Activated T-cell treated with anti-CD3 and anti-CD28 coated beads, Interleukin-2, amount 50 U/mL, for 4 hours (primary cell): ENCODE data around the gene DOK6. TPM values are rescaled to one million over a fixed set of nuclear protein-coding genes. Genes with fewer than 3 reads are reported as not detected.
"Not testable (repeated sequence)": the region's sequence is repeated elsewhere in the genome, so short reads cannot be mapped to it uniquely, and the experiment has no call there.

ENCODE experiments used
- ATAC-seq, 2 donors: fragments of 200-7000 bp; cut with Tn5 transposase; one replicate each; pipeline ENCODE4 v1.10.0; 2021
- DNase-seq: peaks from one replicate; pipeline ENCODE4 v3.0.0-alpha.2; 2020
- H3K27me3 Mint-ChIP-seq: one replicate; pipeline ENCODE4 v1.8.0; 2021; ENCODE audit warnings: low read depth, mixed read lengths
- H3K36me3 Mint-ChIP-seq: one replicate; pipeline ENCODE4 v1.8.0; 2022; ENCODE audit warnings: mixed read lengths; ENCODE audit not compliant: insufficient read depth
- H3K4me1 Mint-ChIP-seq: one replicate; pipeline ENCODE4 v1.8.0; 2021; ENCODE audit warnings: low read depth, mixed read lengths
- H3K4me3 Mint-ChIP-seq: one replicate; pipeline ENCODE4 v1.8.0; 2021; ENCODE audit warnings: mild to moderate bottlenecking, moderate library complexity, mixed read lengths
- H3K9me3 Mint-ChIP-seq: one replicate; pipeline ENCODE4 v1.8.0; 2021; ENCODE audit warnings: mixed read lengths
- total RNA-seq, 3 donors: library from RNA; stranded (reverse); gene quantifications; one replicate each; pipeline ENCODE4 v1.2.1, GENCODE V29; 2021

DOK6 gene
- total RNA-seq, 3 donors from 2014 or later = 0.03 TPM; not detected in 2

DNA sequence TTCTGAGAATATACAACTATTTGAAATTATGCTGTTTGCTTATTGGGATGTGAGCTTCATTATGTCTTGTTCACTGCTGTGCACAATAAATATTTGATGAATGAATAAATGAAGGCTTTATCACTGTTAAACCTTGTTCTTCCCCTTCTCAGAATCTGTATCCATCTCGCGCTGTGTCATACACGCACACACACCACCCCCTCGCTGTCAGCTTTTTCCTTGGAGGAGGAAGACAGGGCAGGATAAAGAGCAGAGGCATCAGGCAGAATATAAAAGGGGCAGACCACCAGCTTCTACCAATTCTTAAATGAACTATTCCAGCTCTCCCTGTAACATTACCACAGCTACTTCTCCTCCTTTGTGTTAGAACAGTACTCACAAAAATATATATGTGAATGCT lies 472.0 kb downstream of the DOK6 start:
- H3K4me3 Mint-ChIP-seq = no peak overlapping the region

DNA sequence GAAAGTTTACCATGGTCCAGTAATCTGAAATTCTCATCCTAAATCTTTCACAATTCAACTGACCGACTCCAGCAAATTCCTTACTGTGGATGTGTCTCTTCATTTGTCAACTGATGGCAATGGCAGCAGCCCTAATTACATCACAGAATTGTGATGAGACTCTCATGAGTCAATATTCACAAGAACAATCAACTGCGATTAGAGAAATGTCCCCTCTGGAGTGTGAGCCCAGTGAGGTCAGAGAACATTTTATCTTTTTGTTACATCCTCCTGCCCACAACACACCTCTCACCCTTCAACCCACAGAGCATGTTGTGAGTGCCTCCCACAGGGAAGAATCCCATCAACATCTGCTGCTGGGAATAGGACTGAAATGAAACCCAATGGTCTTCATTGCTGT lies 473.4 kb downstream of the DOK6 start:
- no peak overlapping the region for H3K4me3 Mint-ChIP-seq
- H3K27me3 Mint-ChIP-seq = no peaks in the 10 kb centered on the region
- no peaks in the 10 kb centered on the region for H3K9me3 Mint-ChIP-seq
- DNase-seq (no peak), ATAC-seq (no peak)
- peaks cover 38% of the 10 kb centered on the region for H3K36me3 Mint-ChIP-seq
- peaks cover 31% of the 10 kb centered on the region for H3K4me1 Mint-ChIP-seq

More for the DNA sequence above, 472.0 kb downstream of the DOK6 start:
- H3K4me1 Mint-ChIP-seq = peaks cover 25% of the 10 kb centered on the region
- no peaks in the 10 kb centered on the region for H3K27me3 Mint-ChIP-seq
- no peak for DNase-seq
- ATAC-seq = no peak
- no peaks in the 10 kb centered on the region for H3K9me3 Mint-ChIP-seq
- peaks cover 36% of the 10 kb centered on the region for H3K36me3 Mint-ChIP-seq

- Mint-ChIP-seq H3K9me3 (no peaks in the 10 kb centered on the region), H3K4me1 (peaks cover 43% of the 10 kb centered on the region), H3K4me3 (no peak overlapping the region), H3K27me3 (no peaks in the 10 kb centered on the region), H3K36me3 (peaks cover 43% of the 10 kb centered on the region)
- no peak for DNase-seq
- ATAC-seq = peak in 1 of 2 donors; percentile 18
Observed at GRCh38 chr18:69876490-69876889, 475.8 kb downstream of the DOK6 start.

- no peak for ATAC-seq
- H3K36me3 Mint-ChIP-seq = peaks cover 38% of the 10 kb centered on the region
- peaks cover 47% of the 10 kb centered on the region for H3K4me1 Mint-ChIP-seq
Observed at GRCh38 chr18:69878213-69878933, 477.7 kb downstream of the DOK6 start.

DNA sequence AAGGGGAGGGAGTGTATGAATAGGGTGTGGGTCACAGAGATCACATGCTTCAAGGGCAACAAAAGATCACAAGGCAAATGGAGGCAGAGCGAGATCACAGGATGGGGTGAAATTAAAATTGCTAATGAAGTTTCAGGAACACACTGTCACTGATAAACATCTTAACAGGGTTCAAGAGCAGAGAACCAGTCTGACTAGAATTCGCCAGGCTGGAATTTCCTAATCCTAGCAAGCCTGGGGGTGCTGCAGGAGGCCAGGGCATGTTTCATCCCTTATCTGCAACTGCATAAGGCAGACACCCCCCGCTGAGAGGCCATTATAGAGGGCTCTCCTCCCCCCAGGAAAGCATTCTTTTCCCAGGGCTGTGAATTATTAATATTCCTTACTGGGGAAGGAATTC lies 478.4 kb downstream of the DOK6 start:
- H3K4me1 Mint-ChIP-seq = peaks cover 51% of the 10 kb centered on the region
- peaks cover 37% of the 10 kb centered on the region for H3K36me3 Mint-ChIP-seq
- not testable (repeated sequence) for H3K27me3 Mint-ChIP-seq, DNase-seq, H3K9me3 Mint-ChIP-seq, ATAC-seq, H3K4me3 Mint-ChIP-seq

More at GRCh38 chr18:69878213-69878933, 477.7 kb downstream of the DOK6 start:
- Mint-ChIP-seq H3K27me3 (no peaks in the 10 kb centered on the region), H3K9me3 (no peaks in the 10 kb centered on the region), H3K4me3 (no peak overlapping the region)
- DNase-seq = no peak

DNA sequence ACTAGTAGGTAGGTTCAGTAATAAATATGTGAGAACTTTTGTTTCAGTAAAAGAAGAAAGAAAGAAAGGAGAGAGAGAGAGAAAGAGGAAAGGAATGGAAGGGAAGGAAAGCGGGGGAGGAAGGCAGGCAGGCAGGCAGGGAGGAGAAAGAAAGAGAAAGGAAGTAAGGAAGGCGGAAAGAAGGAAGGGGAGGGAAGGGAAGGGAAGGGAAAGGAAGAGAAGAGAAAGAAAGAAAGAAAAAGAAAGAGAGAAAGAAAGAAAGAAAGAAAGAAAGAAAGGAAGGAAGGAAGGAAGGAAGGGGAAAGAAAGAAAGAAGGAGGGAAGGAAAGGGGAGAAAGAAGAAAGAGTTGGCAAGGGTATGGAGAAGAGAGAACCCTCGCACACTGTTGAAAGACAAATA lies 479.4 kb downstream of the DOK6 start:
- Mint-ChIP-seq H3K27me3 (no peaks in the 10 kb centered on the region), H3K36me3 (peaks cover 35% of the 10 kb centered on the region), H3K9me3 (no peaks in the 10 kb centered on the region), H3K4me3 (no peak overlapping the region), H3K4me1 (peaks cover 53% of the 10 kb centered on the region)
- no peak for ATAC-seq
- no peak for DNase-seq

GRCh38 chr18:69882965-69883668 lies 482.4 kb downstream of the DOK6 start:
- Mint-ChIP-seq H3K27me3 (no peaks in the 10 kb centered on the region), H3K4me1 (peaks cover 64% of the 10 kb centered on the region), H3K4me3 (no peak overlapping the region), H3K36me3 (peaks cover 37% of the 10 kb centered on the region), H3K9me3 (no peaks in the 10 kb centered on the region)
- DNase-seq = no peak
- peak in 1 of 2 donors; percentile 33 for ATAC-seq

GRCh38 chr18:69883781-69884180 lies 483.1 kb downstream of the DOK6 start:
- H3K4me1 Mint-ChIP-seq = peaks cover 66% of the 10 kb centered on the region
- H3K4me3 Mint-ChIP-seq = no peak overlapping the region
- ATAC-seq = no peak

DNA sequence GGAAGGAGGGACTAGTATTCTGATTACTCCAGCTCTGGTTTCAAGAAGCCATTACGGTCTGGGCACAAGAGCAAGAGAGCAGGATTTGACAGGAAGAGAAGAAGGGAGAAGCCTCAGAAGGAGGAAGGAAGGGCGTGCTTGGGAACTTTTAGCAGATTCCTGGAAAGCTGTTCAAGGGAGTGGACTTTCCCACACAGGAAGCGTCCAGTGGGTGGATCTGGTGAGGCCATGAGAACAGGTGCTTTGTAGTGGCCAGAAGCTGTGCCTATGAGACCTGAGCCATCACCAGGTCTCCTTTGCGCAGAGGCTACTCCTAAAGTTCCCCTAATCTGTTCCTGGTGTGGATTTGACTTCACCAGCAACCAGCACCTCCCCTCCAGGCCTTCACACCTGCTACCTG lies 484.7 kb downstream of the DOK6 start:
- H3K36me3 Mint-ChIP-seq = peaks cover 28% of the 10 kb centered on the region
- peak overlapping the region; percentile 53 for H3K4me3 Mint-ChIP-seq
- ATAC-seq = no peak

More at GRCh38 chr18:69883781-69884180, 483.1 kb downstream of the DOK6 start:
- Mint-ChIP-seq H3K9me3 (no peaks in the 10 kb centered on the region), H3K36me3 (peaks cover 35% of the 10 kb centered on the region), H3K27me3 (no peaks in the 10 kb centered on the region)
- DNase-seq = no peak

DNA sequence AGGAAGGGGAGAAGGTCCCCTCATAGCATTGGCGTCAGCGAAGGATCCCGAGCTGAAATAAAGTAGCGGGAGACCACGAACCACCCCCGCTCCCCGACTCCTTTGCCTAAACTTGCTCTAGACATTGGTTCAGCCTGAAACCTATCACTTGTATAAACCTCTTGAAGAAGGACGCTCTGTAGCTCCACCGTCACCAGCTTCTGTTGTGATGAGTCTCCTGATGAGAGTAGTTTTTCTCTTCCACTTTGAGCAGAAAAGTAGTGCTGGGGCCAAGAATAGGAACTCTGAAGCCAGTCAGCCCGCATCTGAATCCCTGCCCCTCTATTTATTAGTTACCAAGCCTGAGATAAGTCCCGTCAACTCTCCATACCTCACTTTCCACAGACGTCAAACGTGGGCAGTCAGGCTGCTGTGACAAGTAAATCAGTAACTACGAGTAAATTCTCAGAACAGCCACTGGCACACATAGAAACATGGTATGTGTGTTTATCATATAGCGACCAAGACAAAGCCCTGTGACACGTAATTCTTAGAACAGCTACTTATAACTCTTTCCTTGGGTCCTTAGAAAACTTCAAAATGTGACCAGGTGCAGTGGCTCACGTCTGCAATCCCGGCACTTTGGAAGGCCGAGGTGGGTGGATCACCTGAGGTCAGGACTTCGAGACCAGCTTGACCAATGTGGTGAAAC lies 485.3 kb downstream of the DOK6 start:
- DNase-seq = peak; percentile 13
- H3K4me1 Mint-ChIP-seq = peaks cover 75% of the 10 kb centered on the region
- H3K36me3 Mint-ChIP-seq = peaks cover 34% of the 10 kb centered on the region
- H3K4me3 Mint-ChIP-seq = peak overlapping the region; percentile 53
- no peaks in the 10 kb centered on the region for H3K27me3 Mint-ChIP-seq
- H3K9me3 Mint-ChIP-seq = peaks cover 2% of the 10 kb centered on the region
- peak; percentile 68 to 70 for ATAC-seq

More for the DNA sequence above, 484.7 kb downstream of the DOK6 start:
- Mint-ChIP-seq H3K9me3 (no peaks in the 10 kb centered on the region), H3K27me3 (no peaks in the 10 kb centered on the region), H3K4me1 (peaks cover 69% of the 10 kb centered on the region)
- no peak for DNase-seq

GRCh38 chr18:69887256-69887655 lies 486.6 kb downstream of the DOK6 start:
- ATAC-seq (no peak), DNase-seq (no peak)
- peaks cover 10% of the 10 kb centered on the region for H3K9me3 Mint-ChIP-seq
- peaks cover 81% of the 10 kb centered on the region for H3K4me1 Mint-ChIP-seq
- H3K27me3 Mint-ChIP-seq = no peaks in the 10 kb centered on the region
- no peak overlapping the region for H3K4me3 Mint-ChIP-seq
- peaks cover 41% of the 10 kb centered on the region for H3K36me3 Mint-ChIP-seq

- H3K27me3 Mint-ChIP-seq = no peaks in the 10 kb centered on the region
- peaks cover 10% of the 10 kb centered on the region for H3K9me3 Mint-ChIP-seq
- ATAC-seq = peak; percentile 44 to 54
- DNase-seq = no peak
- H3K36me3 Mint-ChIP-seq = peaks cover 49% of the 10 kb centered on the region
- peak overlapping the region; percentile 5 for H3K4me3 Mint-ChIP-seq
- peaks cover 82% of the 10 kb centered on the region for H3K4me1 Mint-ChIP-seq
Observed at GRCh38 chr18:69889009-69889408, 488.3 kb downstream of the DOK6 start.

DNA sequence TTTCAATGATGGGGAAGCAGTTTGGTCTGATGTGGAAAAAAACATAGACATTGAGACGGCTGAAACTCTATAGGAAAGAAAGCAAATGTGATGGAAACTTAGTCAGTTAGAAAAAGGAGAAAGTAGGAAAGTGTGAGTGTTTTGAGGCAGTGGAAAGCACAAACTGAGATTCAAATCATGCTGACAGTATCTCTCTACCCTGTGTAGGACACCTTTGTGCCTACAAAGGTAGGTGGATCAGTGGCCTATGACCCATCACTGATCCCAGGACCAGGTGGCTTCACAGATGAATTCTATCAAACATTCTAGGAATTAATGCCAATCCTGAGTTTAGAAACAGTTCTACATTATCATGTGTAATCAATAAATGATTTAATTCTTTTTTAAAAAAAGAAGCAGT lies 489.9 kb downstream of the DOK6 start:
- H3K4me3 Mint-ChIP-seq = peak overlapping the region; percentile 16
- peaks cover 10% of the 10 kb centered on the region for H3K9me3 Mint-ChIP-seq
- ATAC-seq = peak; percentile 14 to 56
- no peak for DNase-seq
- no peaks in the 10 kb centered on the region for H3K27me3 Mint-ChIP-seq
- peaks cover 74% of the 10 kb centered on the region for H3K4me1 Mint-ChIP-seq
- peaks cover 46% of the 10 kb centered on the region for H3K36me3 Mint-ChIP-seq

- DNase-seq (no peak), ATAC-seq (no peak)
- Mint-ChIP-seq H3K27me3 (no peaks in the 10 kb centered on the region), H3K4me1 (peaks cover 81% of the 10 kb centered on the region), H3K9me3 (peaks cover 10% of the 10 kb centered on the region), H3K4me3 (no peak overlapping the region), H3K36me3 (peaks cover 49% of the 10 kb centered on the region)
Observed at GRCh38 chr18:69894467-69894866, 493.8 kb downstream of the DOK6 start.
